MM.1S (cell line): ENCODE results near the gene ANKRD65.
"Not testable (repeated sequence)": the region's sequence is repeated elsewhere in the genome, so short reads cannot be mapped to it uniquely, and the experiment has no call there.

Source experiments
- DNase-seq: peaks from one replicate; pipeline ENCODE4 v3.0.0-alpha.2; 2015
- H2AFZ ChIP-seq: fragments of 300-600 bp; sonication (generic); 2 replicates; pipeline ENCODE4 v1.6.0; 2016; ENCODE audit warnings: antibody characterized with exemption, low read length
- H3F3A ChIP-seq: fragments of 300-600 bp; sonication (generic); 2 replicates; pipeline ENCODE4 v1.6.1; 2016; ENCODE audit warnings: mild to moderate bottlenecking, antibody characterized with exemption, low read length, moderate library complexity, mixed read lengths; ENCODE audit not compliant: insufficient read depth
- H3K27ac ChIP-seq: fragments of 300-600 bp; sonication (generic); 2 replicates; pipeline ENCODE4 v1.5.1; 2016; ENCODE audit warnings: mild to moderate bottlenecking, low read length
- H3K27me3 ChIP-seq: fragments of 300-600 bp; sonication (generic); replicated peaks from 2 replicates; pipeline ENCODE4 v1.6.0; 2016; ENCODE audit warnings: low read length; ENCODE audit not compliant: insufficient read depth
- H3K36me3 ChIP-seq: fragments of 300-600 bp; sonication (generic); replicated peaks from 2 replicates; pipeline ENCODE4 v1.6.1; 2016; ENCODE audit warnings: mild to moderate bottlenecking, low read length, mixed read lengths; ENCODE audit not compliant: insufficient read depth
- H3K4me1 ChIP-seq: fragments of 300-600 bp; sonication (generic); 2 replicates; pipeline ENCODE4 v1.6.1; 2016; ENCODE audit warnings: low read length, mixed read lengths
- H3K4me2 ChIP-seq: fragments of 300-600 bp; sonication (generic); 2 replicates; pipeline ENCODE4 v1.6.0; 2016; ENCODE audit warnings: low read depth, low read length
- H3K4me3 ChIP-seq: fragments of 300-600 bp; sonication (generic); 2 replicates; pipeline ENCODE4 v1.5.1; 2016; ENCODE audit warnings: low read length, mixed read lengths
- H3K79me2 ChIP-seq: fragments of 300-600 bp; sonication (generic); 2 replicates; pipeline ENCODE4 v1.6.1; 2016; ENCODE audit warnings: mixed run types, low read length, mixed read lengths
- H3K9ac ChIP-seq: fragments of 300-600 bp; sonication (generic); 2 replicates; pipeline ENCODE4 v1.6.1; 2016; ENCODE audit warnings: low read length, mixed read lengths
- H3K9me2 ChIP-seq: fragments of 300-600 bp; sonication (generic); replicated peaks from 2 replicates; pipeline ENCODE4 v1.6.1; 2016; ENCODE audit warnings: mild to moderate bottlenecking, low read length, mixed read lengths; ENCODE audit not compliant: insufficient read depth
- H3K9me3 ChIP-seq: fragments of 300-600 bp; sonication (generic); replicated peaks from 2 replicates; pipeline ENCODE4 v1.6.1; 2016; ENCODE audit warnings: mild to moderate bottlenecking, low read length, mixed read lengths; ENCODE audit not compliant: insufficient read depth
- H4K20me1 ChIP-seq: fragments of 300-600 bp; sonication (generic); 2 replicates; pipeline ENCODE4 v1.6.1; 2016; ENCODE audit warnings: mild to moderate bottlenecking, low read length, moderate library complexity, mixed read lengths; ENCODE audit not compliant: insufficient read depth
- EZH2 ChIP-seq: fragments of 300-600 bp; sonication (generic); optimal IDR thresholded peaks from 2 replicates; pipeline ENCODE3; 2017; ENCODE audit warnings: low read depth, mild to moderate bottlenecking, antibody characterized with exemption, low read length, mixed read lengths
- EZH2phosphoT487 ChIP-seq: fragments of 300-600 bp; sonication (generic); IDR thresholded peaks from 2 replicates; pipeline ENCODE4 v1.6.1; 2018; ENCODE audit warnings: antibody characterized with exemption, low read length
- TF ChIP-seq, protein P1 (sequence below): fragments of 300-600 bp; sonication (generic); IDR thresholded peaks from 2 replicates; pipeline ENCODE4 v1.5.1; 2016; ENCODE audit warnings: antibody characterized with exemption, low read length, mixed read lengths

Gene ANKRD65

DNA sequence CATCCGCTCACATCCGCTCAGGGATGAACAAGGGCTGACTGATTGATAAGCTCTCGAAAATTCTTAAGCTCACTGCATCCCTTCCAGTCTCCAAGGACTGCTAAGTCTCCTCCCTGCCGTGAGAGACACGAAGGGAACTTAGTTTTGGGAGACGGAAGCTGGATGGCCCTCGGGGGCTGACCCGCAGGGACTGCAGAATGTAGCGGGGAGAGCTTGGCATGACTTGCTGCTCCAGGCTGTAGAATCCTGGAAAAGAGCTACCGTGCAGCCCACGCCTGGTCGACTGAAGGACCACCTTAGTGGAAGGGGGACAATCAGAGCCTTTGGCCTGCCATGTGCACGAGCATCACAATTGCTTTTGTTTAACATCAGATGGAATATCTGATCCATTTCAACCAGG, 5.3 kb downstream of the ANKRD65 start:
- Histone ChIP-seq H3K9me3 (no peaks in the 10 kb centered on the region), H3K4me3 (no peak overlapping the region), H3K79me2 (no peaks in the 10 kb centered on the region), H3F3A (no peaks in the 10 kb centered on the region), H4K20me1 (no peaks in the 10 kb centered on the region), H3K36me3 (no peaks in the 10 kb centered on the region), H3K4me2 (no peak overlapping the region), H2AFZ (no peak overlapping the region), H3K9ac (no peak overlapping the region), H3K27me3 (no peaks in the 10 kb centered on the region), H3K4me1 (peaks cover 8% of the 10 kb centered on the region), H3K27ac (no peak overlapping the region), H3K9me2 (no peaks in the 10 kb centered on the region)
- TF ChIP-seq, protein P1, sequence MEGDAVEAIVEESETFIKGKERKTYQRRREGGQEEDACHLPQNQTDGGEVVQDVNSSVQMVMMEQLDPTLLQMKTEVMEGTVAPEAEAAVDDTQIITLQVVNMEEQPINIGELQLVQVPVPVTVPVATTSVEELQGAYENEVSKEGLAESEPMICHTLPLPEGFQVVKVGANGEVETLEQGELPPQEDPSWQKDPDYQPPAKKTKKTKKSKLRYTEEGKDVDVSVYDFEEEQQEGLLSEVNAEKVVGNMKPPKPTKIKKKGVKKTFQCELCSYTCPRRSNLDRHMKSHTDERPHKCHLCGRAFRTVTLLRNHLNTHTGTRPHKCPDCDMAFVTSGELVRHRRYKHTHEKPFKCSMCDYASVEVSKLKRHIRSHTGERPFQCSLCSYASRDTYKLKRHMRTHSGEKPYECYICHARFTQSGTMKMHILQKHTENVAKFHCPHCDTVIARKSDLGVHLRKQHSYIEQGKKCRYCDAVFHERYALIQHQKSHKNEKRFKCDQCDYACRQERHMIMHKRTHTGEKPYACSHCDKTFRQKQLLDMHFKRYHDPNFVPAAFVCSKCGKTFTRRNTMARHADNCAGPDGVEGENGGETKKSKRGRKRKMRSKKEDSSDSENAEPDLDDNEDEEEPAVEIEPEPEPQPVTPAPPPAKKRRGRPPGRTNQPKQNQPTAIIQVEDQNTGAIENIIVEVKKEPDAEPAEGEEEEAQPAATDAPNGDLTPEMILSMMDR, result no peak
- TF ChIP-seq EZH2phosphoT487 (no peak), EZH2 (no peak)
- no peak for DNase-seq

DNA sequence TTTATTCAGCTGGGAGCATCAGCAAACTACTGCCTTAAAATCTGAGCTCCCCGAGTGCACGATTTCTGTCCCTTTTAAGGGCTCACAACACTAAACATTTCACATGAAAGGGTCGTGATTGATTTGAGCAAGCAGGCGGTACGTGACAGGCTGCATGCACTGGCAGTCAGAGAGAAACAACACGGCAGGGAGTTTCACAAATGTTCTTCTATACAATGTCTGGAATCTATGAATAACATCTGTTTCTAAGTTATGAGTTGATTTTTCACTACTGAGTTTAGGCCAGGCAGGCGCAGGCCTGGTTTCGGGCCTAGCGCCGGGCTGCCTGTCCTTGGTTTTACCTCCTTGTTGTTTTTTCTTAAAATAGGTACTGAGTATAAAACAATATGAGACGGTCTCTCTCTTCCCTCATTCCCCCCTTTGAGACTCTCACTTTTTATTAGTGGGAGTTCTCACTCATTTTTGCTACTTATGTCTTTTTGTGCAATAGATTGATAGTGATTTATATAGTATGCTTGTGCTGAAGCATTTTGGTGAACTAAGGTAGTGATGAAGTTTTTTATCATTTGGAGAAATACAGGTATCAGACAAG, 8.7 kb downstream of the ANKRD65 start:
- not testable (repeated sequence) for H3K9me2 ChIP-seq, H2AFZ ChIP-seq, H4K20me1 ChIP-seq, H3K4me2 ChIP-seq, H3F3A ChIP-seq, H3K9ac ChIP-seq, H3K4me1 ChIP-seq, H3K27ac ChIP-seq, H3K4me3 ChIP-seq, H3K9me3 ChIP-seq, H3K27me3 ChIP-seq, H3K36me3 ChIP-seq, DNase-seq
- H3K79me2 ChIP-seq, result peaks cover 21% of the 10 kb centered on the region

DNA sequence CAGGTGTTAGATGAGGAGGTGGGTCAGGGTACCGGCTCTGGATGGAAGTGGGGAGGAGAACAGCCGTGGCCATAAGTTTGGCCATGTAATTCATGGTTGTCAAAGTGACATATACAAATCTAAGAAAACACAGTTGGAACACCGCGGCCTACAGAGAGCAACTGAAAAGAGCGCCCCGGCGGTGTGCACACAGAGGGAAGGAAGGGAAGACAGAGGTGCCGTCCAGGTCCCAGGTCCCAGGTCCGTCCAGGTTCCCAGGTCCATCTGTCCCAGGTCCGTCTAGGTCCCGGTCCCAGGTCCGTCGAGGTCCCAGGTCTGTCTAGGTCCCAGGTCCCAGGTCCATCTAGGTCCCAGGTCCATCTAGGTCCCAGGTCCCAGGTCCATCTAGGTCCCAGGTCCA, 9.4 kb downstream of the ANKRD65 start:
- Histone ChIP-seq H3K27ac (no peak overlapping the region), H3K79me2 (peaks cover 29% of the 10 kb centered on the region), H4K20me1 (no peaks in the 10 kb centered on the region), H3K4me2 (no peak overlapping the region), H3F3A (peaks cover 3% of the 10 kb centered on the region; the same call in 1 of the 2 replicates), H3K4me1 (0 out of 2 replicates have a peak, but pooled peaks cover 5% of the 10 kb centered on the region), H3K4me3 (no peak overlapping the region), H3K27me3 (no peaks in the 10 kb centered on the region), H3K9me3 (no peaks in the 10 kb centered on the region), H3K9me2 (no peaks in the 10 kb centered on the region), H2AFZ (no peak overlapping the region), H3K9ac (no peak overlapping the region), H3K36me3 (no peaks in the 10 kb centered on the region)
- no peak for DNase-seq
- no peak for TF ChIP-seq EZH2
- TF ChIP-seq EZH2phosphoT487, result no peak
- TF ChIP-seq, protein P1, result no peak

DNA sequence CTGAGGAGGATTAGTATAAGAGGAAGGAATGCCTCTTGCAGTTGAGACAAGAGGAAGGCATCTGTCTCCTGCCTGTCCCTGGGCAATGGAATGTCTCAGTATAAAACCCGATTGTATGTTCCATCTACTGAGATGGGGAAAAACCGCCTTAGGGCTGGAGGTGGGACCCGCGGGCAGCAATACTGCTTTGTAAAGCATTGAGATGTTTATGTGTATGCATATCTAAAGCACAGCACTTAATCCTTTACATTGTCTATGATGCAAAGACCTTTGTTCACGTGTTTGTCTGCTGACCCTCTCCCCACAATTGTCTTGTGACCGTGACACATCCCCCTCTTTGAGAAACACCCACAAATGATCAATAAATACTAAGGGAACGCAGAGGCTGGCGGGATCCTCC, 10.8 kb downstream of the ANKRD65 start:
- not testable (repeated sequence) for H3K27ac ChIP-seq, H3K4me3 ChIP-seq, H3K36me3 ChIP-seq, DNase-seq, H3K27me3 ChIP-seq, H2AFZ ChIP-seq, H4K20me1 ChIP-seq, H3F3A ChIP-seq, H3K9ac ChIP-seq, H3K9me2 ChIP-seq, H3K4me1 ChIP-seq, H3K9me3 ChIP-seq, H3K4me2 ChIP-seq
- peaks cover 43% of the 10 kb centered on the region for H3K79me2 ChIP-seq
